GM19193 (cell line): Measurements from ENCODE around the gene OTOP3.

Experiments
- POLR2A ChIP-seq: IDR thresholded peaks from 4 replicates; pipeline ENCODE4 v1.6.1; 2011; ENCODE audit not compliant: insufficient read depth, insufficient read length; ENCODE audit errors: extremely low read depth

Gene OTOP3

DNA sequence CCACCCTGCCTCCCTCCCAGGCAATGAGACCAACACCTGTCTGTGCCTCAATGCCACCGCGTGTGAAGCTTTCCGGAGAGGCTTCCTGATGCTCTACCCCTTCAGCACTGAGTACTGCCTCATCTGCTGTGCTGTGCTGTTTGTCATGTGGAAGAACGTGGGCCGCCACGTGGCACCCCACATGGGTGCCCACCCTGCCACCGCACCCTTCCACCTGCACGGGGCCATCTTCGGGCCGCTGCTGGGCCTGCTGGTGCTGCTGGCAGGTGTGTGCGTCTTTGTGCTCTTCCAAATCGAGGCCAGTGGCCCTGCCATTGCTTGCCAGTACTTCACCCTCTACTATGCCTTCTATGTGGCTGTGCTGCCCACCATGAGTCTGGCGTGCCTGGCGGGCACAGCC lies 10.9 kb downstream of the OTOP3 start:
- TF ChIP-seq POLR2A, result no peak

DNA sequence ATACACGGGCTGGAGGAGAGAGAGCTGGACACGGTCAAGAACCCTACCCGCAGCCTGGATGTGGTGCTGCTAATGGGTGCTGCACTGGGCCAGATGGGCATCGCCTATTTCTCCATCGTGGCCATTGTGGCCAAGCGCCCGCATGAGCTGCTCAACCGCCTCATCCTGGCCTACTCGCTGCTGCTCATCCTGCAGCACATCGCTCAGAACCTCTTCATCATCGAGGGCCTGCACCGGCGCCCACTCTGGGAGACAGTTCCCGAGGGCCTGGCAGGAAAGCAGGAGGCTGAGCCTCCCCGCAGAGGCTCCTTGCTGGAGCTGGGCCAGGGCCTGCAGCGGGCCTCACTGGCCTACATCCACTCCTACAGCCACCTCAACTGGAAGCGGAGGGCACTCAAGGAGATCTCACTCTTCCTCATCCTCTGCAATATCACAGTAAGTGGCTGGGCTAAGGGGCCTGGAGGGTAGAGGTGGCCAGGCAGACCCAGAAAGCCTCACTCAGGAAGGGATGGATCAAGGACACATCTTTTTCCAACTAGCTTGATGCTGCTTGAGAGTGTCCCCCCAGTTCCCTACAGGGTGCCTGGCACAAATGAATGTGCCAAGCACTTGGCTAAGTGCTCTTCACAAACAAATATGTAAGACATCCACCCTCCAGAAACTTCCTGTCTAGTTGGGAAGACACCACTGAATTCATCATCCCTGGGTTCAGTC lies 11.5 kb downstream of the OTOP3 start:
- TF ChIP-seq POLR2A, result no peak

DNA sequence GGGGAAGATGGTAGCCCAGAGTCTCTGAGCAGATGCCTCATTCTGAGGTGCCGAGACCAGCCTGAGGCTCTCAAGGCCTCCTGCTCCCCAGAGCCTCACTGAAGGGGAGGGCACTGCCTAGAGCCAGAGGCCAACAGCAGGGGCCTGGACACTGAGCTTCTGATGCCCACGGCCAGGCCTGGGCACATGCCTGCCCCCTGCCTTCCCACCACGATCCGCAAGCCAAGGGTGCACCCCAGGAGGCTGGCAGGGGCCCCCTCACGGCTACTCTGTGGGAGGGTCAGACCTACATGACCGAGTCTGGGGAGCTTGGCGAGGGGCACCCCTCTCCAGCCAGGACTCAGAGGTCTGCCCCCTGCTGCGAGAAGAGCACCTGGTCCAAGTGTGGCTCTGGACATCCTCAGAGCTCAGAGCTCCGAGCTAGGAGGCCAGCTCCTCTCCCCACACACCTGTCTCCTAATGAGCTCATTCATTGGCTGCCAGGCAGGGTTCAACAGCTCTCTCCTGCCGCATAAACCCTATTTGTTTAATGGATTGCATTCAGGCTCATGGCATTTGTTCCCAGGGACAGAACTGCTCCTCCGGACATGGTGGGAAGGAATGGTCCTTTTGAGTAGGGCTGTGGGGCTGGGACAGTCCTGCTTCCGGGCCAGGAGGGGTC lies 13.9 kb downstream of the OTOP3 start:
- TF ChIP-seq POLR2A, result no peak

DNA sequence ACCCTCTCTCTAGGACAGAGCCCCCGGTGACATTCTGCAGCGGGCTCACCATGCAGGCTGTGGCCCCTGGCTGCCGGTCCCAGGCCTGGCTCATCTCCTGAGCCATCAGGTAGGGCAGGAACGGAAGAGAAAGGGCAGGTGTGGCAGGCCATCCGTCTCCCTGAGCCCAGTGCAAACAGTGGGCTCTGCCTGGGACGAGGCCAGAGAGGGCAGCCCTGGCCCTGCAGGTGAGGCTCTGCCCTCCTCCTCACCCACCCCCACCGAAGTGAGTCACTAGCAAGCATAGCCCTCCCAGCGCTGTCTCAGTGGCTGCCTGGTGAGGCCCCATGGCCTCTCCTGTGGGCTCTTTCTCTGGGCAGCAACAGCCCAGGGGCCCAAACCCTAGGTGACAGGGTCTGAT lies 14.5 kb downstream of the OTOP3 start:
- no peak for TF ChIP-seq POLR2A

DNA sequence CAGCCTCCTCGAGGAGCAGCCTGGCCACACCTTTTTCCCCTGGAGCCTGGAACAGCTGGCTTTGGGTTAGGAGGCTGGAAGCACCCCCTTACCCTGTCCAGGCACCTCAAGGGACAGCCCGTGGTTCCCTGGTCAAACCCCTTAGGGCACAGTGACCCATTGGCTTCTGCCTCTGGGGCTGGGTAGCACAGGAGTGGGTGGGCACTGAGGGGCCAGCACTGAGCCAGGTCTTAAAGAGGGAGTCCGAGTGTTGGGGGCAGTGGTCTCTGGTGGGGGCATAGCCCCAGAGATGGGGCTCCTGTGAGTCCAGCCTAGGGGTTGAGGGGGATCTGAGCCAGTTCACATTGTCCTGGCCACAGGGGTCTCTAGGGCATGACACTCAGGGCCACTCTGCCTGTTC lies 15.4 kb downstream of the OTOP3 start:
- no peak for TF ChIP-seq POLR2A

DNA sequence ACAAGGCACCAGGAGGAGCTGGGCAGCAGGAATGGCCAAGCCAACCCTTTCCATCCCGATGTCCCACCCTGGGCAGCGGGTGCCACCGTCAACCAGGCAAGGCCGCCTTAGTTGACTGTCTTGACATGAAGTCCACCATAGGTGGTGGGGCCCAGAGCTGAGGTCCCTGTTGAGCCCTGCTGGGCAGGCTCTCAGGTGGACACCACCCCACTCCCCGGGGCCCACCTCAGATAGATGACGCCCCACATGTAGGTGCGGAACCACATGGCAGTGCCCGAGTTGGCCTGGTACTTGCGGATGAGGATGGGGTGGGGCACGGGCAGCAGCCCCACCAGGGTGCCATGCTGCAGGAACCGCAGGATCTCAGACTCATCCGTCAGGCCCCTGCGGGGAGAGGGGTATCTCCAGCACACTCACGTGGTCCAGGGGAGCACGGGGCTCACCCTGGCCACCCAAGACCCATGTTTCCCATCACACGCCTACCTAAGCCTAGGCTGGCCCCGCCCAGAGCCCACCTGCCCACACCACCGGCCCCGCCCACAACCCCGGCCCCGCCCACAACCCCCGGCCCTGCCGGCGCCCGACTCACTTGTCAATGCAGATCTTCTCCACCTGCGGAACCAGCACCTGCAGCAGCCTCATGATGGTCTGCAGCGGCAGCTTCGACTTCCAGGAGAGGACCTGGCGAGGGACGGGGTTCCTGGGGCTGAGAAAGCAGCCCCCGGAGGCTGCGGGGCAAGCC lies 16.2 kb downstream of the OTOP3 start:
- no peak for TF ChIP-seq POLR2A

DNA sequence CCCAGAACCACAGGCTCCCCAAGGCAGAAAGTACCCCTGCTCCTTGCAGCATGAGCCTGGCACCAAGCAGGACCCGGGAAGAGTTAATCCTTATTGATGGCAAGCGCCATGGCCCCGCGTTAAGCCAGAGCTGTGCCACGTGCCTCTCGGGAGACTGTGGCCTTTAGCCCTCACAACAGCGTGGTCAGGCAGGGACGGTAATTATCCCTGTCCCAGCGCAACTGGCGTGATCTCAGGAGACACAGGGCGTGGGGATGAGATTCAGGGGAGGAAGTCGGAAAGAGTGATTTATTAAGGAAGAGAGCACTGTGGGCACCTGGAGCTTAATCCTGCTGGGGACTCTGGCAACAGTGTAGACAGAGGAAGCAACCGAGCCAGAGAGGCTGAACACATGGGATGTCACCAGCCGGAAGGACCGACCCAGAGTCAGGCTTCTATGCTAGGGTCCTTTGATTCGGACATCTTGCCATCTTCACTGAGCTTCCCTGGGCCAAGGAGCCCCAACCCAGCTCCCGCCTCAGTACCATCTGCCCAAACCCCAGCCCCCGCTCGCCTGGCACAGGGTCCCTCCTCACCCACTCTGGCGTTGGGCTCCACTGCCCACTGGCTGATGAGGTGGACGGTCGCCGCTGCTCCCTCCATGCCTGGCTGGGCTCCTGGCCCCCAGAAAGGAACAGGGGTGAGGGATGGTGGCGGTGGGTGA lies 16.9 kb downstream of the OTOP3 start:
- TF ChIP-seq POLR2A, result no peak

DNA sequence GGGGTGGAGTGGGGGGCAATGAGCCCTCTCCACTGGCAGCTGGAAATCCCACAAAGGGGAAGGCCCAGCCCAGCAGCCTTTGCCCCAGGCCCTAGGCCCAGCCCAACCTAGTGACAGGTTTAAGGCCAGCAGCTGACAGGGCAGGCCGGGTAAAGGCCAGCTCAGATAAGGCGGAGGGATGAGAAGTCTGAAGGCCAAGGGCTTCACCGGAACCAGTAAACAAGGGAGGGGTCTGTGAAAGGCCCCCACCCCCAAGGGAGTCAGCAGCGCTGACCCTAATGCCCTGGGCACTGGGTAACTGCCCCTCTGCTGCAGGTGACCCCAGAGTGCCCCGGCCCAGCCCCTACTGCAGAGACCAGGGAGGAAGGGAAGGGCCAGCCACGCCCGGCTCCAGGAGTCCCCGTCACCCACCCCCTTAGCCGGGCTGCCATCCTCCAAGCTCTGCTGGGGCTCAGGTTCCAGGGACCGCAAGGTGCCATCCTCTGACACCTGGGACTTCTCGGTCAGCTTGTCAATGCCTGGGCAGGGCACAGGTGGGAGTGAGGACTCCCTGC lies 17.5 kb downstream of the OTOP3 start:
- TF ChIP-seq POLR2A, result no peak

DNA sequence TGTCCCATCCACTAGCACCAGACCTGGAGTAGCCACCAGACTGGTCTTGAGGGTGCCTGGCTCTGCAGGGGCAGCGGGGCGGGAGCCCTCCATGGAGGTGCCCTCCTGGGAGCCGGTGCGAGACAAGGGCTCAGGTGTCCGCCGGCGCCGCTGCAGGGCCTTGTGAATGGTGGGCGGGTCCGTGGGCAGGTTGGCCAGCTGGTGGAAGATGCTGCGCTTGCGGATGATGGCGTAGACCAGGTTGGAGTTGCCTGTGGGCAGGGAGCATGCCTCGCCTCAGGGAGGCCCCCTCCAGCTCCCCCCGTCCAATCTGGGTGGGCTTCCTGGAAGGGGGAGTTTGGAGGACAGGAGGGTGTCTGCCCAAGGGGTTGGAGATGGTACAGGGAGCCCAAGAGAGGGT lies 18.4 kb downstream of the OTOP3 start:
- no peak for TF ChIP-seq POLR2A

DNA sequence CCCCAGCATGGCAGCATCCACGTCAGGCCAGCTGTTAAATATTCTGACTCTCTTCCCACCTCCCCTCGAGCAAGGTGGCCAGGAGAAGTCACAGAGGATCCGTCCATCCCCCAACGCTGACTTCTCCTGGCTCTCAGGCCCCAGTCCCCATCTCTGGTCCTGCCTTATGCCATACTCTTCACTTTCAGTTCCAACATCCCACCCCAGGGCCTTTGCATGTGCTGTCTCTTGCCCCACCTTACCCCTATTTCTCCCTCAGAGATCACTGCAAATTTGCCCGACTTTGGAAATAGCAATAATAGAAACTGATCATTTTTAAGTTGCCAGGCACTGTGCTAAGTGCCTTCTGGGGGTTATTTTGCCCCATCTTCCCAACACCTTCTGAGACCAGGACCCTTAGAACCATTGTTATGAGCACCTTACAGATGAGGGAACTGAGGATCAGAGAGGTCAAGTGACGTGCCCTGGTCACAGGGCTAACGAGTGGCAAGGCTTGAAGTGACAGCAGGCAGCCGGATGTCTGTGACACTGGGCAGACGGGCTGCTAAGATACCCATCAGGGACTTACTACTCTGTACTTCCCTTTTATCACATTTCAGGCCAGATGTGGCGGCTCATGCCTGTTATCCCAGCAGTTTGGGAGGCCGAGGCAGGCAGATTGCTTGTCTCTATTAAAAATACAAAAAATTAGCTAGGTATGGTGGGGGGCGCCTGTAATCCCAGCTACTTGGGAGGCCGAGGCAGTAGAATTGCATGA lies 19.1 kb downstream of the OTOP3 start:
- no peak for TF ChIP-seq POLR2A

DNA sequence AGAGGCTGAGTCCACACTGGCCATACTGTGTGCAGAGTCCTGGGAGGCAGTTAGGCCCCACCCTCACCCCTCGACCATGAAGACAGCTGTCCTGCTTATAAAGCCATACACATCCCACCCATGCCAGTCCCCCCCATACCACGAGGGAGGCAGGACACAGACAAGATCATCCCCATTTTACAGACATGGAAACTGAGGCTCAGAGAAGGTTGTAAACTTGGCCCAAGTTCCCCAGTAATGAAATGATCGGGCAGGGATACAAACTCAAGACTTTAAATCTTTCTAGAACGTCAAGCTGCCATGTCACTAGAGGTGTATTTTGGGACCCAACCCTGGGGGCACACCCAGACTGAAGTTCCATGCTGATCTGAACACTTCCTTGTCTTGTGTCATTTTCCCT lies 20.4 kb downstream of the OTOP3 start:
- TF ChIP-seq POLR2A, result no peak

DNA sequence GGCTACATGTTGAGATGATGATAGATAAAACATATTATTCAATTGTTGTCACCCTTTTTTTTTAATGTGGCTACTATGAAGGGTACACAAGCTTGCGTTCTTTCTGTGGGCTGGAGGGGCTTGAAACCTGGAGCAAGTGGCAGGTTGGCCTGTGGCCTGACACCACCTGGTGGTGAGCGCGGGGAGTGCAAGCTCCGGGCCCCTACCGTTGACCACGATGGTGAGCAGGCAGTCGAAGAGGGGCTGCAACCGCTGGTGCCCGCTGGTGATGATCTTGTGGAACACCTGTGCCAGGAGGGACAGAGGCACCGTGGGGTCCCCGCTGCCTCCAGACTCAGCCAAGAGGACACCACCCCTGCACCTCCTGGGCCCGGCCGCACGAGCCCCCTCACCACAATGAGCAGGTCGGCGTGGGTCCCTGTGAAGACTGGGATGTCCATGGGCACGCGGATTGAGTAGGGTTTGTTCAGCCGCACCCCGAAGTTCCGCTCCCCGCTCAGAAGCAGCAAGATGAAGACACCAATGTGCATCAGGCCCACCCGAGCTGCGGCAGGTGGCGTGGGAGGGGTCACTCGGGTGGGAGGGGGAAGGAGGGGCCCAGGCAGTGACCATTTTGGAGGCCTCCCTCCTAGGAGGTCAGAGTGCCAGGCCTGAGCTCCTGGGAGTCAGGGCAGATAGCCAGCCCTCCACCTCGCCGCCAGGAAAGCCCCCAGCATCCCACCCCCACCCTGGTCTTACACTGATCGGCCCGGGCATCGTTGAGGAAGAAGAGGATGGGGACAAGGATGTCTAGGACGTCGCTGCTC lies 22.4 kb downstream of the OTOP3 start:
- TF ChIP-seq POLR2A, result no peak

DNA sequence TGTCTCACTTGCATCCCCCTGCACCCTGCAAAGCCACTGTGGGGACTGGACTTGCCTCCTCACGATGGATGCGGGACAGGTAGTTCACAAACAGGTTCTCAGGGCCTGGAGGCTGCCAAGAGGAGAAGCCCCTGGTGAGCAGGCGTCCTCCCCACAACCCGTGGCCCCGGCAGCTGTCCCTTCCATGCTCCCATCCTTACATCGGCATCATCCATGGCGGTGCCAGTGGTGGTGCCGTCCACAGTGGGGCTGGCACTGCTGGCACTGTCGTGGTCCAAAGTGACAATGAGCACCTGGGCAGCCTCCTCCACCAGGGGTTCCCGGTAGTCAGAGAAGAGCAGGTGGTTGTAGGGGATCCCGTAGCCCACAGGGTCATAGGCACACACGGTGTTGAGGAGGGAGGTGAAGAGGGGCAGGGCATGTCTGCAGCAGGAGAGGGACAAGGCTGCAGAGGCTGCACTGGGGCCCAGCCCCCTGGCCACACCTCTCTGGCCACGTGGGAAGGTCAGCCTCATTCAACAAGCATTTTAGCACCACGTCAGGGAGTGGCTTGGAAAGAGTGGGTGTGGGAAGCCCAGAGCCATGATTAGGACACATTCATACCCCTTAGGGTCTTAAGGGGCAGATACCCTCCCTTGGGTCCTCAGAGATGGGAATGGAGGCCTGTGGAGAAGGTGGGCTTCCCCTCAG lies 24.3 kb downstream of the OTOP3 start:
- TF ChIP-seq POLR2A, result no peak

DNA sequence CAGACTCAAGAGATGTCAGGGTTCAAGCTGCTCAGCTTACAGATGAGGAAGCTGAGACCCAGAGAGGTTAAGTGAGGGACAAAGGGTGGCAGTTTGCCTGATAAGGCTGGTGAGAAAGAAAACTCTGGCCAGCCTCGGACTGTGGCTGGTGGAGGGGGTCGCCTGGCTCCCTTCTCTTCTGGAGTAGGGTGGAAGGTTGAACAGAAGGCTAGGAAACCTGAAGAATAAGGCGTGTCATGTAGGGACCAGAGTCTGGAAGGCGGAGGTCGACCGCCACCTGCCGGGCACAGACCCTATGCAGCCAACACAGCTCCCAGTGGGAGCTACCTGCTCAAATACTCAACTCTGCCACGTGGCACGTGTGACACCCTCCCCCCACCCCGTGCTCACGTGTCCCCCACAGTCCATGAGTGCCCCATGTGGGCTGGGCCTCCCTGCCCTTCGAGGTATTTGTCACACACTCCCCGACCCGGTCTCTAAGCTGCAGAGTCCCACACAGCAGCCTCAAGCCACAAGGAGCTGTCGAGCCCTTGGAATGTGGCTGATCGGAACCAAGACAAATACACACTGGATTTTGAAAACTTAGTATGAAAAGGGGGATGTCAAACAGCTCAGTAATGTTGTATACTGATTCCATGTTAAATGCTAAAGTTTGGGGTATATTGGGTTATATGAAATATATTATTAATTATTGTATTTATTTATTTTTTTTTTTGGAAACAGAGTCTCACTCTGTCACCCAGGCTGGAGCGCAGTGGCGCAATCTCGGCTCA lies 25.1 kb downstream of the OTOP3 start:
- TF ChIP-seq POLR2A, result no peak
